GM23338 (cell line): ENCODE data around the gene CBFA2T2.

Experiments used
- EZH2 ChIP-seq: fragments of 200-600 bp; sonication (generic); IDR thresholded peaks from one replicate; pipeline ENCODE4 v1.8.0; 2017; ENCODE audit warnings: antibody characterized with exemption, mild to moderate bottlenecking, low read depth; ENCODE audit not compliant: unreplicated experiment
- EZH2phosphoT487 ChIP-seq: fragments of 200-600 bp; sonication (generic); IDR thresholded peaks from one replicate; pipeline ENCODE4 v1.8.1; 2018; ENCODE audit warnings: antibody characterized with exemption; ENCODE audit not compliant: unreplicated experiment
- JUNB ChIP-seq: IDR thresholded peaks from one replicate; pipeline ENCODE4 v1.6.1; 2016; ENCODE audit warnings: antibody characterized with exemption; ENCODE audit not compliant: unreplicated experiment
- TF ChIP-seq, protein P1 (sequence below), 2 experiments: fragments of 200-600 bp in 1 of 2; sonication (generic) in 1 of 2; conservative IDR thresholded peaks; 2 replicates each; pipeline versions ENCODE4 v1.5.1 to v1.6.1; 2016 to 2017; ENCODE audit warnings: antibody characterized with exemption in 2 of 2, low read depth in 2 of 2, mild to moderate bottlenecking in 2 of 2, moderate library complexity in 1 of 2
- TF ChIP-seq, protein P2 (sequence below): IDR thresholded peaks from one replicate; pipeline ENCODE4 v1.6.1; 2018; ENCODE audit warnings: antibody characterized with exemption; ENCODE audit not compliant: unreplicated experiment

DNA sequence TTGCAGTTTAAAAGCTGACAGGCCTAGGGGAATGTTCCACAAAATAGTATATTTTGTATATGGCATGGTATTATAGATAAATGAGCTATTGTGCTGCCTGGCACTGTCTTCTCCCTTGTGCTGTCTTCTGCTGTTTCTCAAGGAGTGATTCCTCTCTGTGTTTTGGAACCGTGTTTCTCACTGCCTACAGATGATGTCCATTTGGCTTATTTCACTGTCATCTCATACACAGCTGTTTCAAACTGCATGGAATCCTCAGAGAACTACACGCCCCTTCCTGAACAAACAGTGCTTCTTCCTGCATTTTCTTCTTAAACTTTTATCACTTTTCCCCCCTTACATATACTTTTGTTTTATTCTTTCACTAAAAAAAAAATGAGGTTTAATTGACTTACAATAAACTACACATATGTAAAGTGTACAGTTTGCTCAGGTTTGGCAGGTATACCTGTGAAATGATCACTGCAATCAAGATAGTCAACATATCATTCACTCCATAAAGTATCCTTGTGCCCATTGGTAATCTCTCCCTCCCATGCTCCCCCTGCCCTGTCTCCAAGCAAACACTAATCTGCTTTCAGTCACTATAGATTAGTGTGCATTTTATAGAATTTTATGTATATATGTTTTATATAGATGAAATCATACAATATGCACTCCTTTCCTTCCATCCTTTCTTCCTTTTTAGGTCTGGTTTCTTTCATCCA lies 43.0 kb downstream of the CBFA2T2 start:
- TF ChIP-seq, protein P1, sequence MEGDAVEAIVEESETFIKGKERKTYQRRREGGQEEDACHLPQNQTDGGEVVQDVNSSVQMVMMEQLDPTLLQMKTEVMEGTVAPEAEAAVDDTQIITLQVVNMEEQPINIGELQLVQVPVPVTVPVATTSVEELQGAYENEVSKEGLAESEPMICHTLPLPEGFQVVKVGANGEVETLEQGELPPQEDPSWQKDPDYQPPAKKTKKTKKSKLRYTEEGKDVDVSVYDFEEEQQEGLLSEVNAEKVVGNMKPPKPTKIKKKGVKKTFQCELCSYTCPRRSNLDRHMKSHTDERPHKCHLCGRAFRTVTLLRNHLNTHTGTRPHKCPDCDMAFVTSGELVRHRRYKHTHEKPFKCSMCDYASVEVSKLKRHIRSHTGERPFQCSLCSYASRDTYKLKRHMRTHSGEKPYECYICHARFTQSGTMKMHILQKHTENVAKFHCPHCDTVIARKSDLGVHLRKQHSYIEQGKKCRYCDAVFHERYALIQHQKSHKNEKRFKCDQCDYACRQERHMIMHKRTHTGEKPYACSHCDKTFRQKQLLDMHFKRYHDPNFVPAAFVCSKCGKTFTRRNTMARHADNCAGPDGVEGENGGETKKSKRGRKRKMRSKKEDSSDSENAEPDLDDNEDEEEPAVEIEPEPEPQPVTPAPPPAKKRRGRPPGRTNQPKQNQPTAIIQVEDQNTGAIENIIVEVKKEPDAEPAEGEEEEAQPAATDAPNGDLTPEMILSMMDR (conservative IDR thresholded peaks at IDR 0.05; ENCODE audit: low read depth in 2 of 2) = no peak
- TF ChIP-seq EZH2 (no peak), JUNB (no peak), EZH2phosphoT487 (no peak)
- TF ChIP-seq, protein P2, sequence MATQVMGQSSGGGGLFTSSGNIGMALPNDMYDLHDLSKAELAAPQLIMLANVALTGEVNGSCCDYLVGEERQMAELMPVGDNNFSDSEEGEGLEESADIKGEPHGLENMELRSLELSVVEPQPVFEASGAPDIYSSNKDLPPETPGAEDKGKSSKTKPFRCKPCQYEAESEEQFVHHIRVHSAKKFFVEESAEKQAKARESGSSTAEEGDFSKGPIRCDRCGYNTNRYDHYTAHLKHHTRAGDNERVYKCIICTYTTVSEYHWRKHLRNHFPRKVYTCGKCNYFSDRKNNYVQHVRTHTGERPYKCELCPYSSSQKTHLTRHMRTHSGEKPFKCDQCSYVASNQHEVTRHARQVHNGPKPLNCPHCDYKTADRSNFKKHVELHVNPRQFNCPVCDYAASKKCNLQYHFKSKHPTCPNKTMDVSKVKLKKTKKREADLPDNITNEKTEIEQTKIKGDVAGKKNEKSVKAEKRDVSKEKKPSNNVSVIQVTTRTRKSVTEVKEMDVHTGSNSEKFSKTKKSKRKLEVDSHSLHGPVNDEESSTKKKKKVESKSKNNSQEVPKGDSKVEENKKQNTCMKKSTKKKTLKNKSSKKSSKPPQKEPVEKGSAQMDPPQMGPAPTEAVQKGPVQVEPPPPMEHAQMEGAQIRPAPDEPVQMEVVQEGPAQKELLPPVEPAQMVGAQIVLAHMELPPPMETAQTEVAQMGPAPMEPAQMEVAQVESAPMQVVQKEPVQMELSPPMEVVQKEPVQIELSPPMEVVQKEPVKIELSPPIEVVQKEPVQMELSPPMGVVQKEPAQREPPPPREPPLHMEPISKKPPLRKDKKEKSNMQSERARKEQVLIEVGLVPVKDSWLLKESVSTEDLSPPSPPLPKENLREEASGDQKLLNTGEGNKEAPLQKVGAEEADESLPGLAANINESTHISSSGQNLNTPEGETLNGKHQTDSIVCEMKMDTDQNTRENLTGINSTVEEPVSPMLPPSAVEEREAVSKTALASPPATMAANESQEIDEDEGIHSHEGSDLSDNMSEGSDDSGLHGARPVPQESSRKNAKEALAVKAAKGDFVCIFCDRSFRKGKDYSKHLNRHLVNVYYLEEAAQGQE = no peak
